Measurements from ENCODE around the gene SELENOP. TPM values are rescaled to one million over a fixed set of nuclear protein-coding genes. Genes with fewer than 3 reads are reported as not detected.

The SELENOP gene
- total and polyA plus RNA-seq, 2 of the 13 experiments (the other 11 are each of a cell fraction or from before 2014, with no cell fraction given) = 1,895 to 2,083 TPM

GRCh38 chr5:42824347-42824976 lies 12.8 kb upstream of the SELENOP start (continued):
- TF ChIP-seq, protein P1, sequence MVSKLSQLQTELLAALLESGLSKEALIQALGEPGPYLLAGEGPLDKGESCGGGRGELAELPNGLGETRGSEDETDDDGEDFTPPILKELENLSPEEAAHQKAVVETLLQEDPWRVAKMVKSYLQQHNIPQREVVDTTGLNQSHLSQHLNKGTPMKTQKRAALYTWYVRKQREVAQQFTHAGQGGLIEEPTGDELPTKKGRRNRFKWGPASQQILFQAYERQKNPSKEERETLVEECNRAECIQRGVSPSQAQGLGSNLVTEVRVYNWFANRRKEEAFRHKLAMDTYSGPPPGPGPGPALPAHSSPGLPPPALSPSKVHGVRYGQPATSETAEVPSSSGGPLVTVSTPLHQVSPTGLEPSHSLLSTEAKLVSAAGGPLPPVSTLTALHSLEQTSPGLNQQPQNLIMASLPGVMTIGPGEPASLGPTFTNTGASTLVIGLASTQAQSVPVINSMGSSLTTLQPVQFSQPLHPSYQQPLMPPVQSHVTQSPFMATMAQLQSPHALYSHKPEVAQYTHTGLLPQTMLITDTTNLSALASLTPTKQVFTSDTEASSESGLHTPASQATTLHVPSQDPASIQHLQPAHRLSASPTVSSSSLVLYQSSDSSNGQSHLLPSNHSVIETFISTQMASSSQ (IDR thresholded peaks at IDR 0.05; ENCODE audit: low read depth) = peak; percentile 87; the same call in 1 of the 2 replicates
- TF ChIP-seq, protein P1 (CRISPR knock-in tag; IDR thresholded peaks at IDR 0.05; ENCODE audit: borderline replicate concordance) = peak; percentile 92; the same call in 1 of the 2 replicates
- TF ChIP-seq NKX3-1 (CRISPR knock-in tag; IDR thresholded peaks at IDR 0.05) (no peak), ZNF333 (CRISPR knock-in tag; IDR thresholded peaks at IDR 0.05; ENCODE audit: borderline replicate concordance) (no peak), HNRNPK (IDR thresholded peaks at IDR 0.05; ENCODE audit: low read depth, low read length, poor library complexity, severe bottlenecking) (no peak), ZNF17 (CRISPR knock-in tag; IDR thresholded peaks at IDR 0.05) (no peak), ZNF670 (CRISPR knock-in tag; IDR thresholded peaks at IDR 0.05; ENCODE audit: borderline replicate concordance) (0 out of 2 replicates have a peak, but pooled peaks have one; percentile 81), ZEB1 (IDR thresholded peaks at IDR 0.05; ENCODE audit: insufficient replicate concordance, low read depth) (no peak), ZNF484 (CRISPR knock-in tag; IDR thresholded peaks at IDR 0.05; ENCODE audit: borderline replicate concordance, low read depth) (no peak), TEAD3 (CRISPR knock-in tag; optimal IDR thresholded peaks at IDR 0.05; ENCODE audit: borderline replicate concordance) (peak; percentile 73), ZNF121 (CRISPR knock-in tag; IDR thresholded peaks at IDR 0.05) (no peak), ZNF280B (CRISPR knock-in tag; IDR thresholded peaks at IDR 0.05; ENCODE audit: borderline replicate concordance) (no peak), JARID2 (CRISPR knock-in tag; IDR thresholded peaks at IDR 0.05; ENCODE audit: insufficient replicate concordance) (no peak), MAFG (CRISPR knock-in tag; IDR thresholded peaks at IDR 0.05) (no peak), AGO2 (optimal IDR thresholded peaks at IDR 0.05; ENCODE audit: low read depth, low read length) (no peak), ZNF331 (CRISPR knock-in tag; IDR thresholded peaks at IDR 0.05) (0 out of 2 replicates have a peak, but pooled peaks have one; percentile 17), ZBTB42 (CRISPR knock-in tag; IDR thresholded peaks at IDR 0.05) (no peak), ZNF570 (CRISPR knock-in tag; IDR thresholded peaks at IDR 0.05; ENCODE audit: borderline replicate concordance) (no peak), ZNF709 (CRISPR knock-in tag; IDR thresholded peaks at IDR 0.05) (no peak), TBX3 (IDR thresholded peaks at IDR 0.05; ENCODE audit: borderline replicate concordance) (no peak), ZNF232 (CRISPR knock-in tag; IDR thresholded peaks at IDR 0.05; ENCODE audit: borderline replicate concordance) (0 out of 2 replicates have a peak, but pooled peaks have one; percentile 42), ZNF136 (CRISPR knock-in tag; IDR thresholded peaks at IDR 0.05; ENCODE audit: low read depth) (0 out of 2 replicates have a peak, but pooled peaks have one; percentile 37)
- TF ChIP-seq, protein P2, sequence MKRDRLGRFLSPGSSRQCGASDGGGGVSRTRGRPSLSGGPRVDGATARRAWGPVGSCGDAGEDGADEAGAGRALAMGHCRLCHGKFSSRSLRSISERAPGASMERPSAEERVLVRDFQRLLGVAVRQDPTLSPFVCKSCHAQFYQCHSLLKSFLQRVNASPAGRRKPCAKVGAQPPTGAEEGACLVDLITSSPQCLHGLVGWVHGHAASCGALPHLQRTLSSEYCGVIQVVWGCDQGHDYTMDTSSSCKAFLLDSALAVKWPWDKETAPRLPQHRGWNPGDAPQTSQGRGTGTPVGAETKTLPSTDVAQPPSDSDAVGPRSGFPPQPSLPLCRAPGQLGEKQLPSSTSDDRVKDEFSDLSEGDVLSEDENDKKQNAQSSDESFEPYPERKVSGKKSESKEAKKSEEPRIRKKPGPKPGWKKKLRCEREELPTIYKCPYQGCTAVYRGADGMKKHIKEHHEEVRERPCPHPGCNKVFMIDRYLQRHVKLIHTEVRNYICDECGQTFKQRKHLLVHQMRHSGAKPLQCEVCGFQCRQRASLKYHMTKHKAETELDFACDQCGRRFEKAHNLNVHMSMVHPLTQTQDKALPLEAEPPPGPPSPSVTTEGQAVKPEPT (CRISPR knock-in tag; IDR thresholded peaks at IDR 0.05; ENCODE audit: low read depth) = no peak
